ENCODE data around the gene GADL1. TPM values are rescaled to one million over a fixed set of nuclear protein-coding genes. Genes with fewer than 3 reads are reported as not detected.

GADL1 gene
- total and polyA plus RNA-seq, 4 donors = 0.01 to 2.4 (median 0.05) TPM

GRCh38 chr3:30893678-30894325 lies 659 bp downstream of the GADL1 start:
- Histone ChIP-seq H3K27ac (ENCODE audit: low read depth in 1 of 2, low read length in 1 of 2) (no peak overlapping the region), H3K9me3 (ENCODE audit: control insufficient read depth in 4 of 4, insufficient read depth in 3 of 4, low read length in 3 of 4) (no peaks in the 10 kb centered on the region), H3K36me3 (ENCODE audit: control insufficient read depth in 4 of 4, insufficient read depth in 4 of 4, low read length in 4 of 4) (no peaks in the 10 kb centered on the region), H3K27me3 (ENCODE audit: control insufficient read depth in 3 of 3, insufficient read depth in 3 of 3, low read length in 2 of 3) (peaks cover 0 to 30% (median 19%) of the 10 kb centered on the region in 3 donors), H3K4me3 (no peak overlapping the region), H3K9ac (ENCODE audit: insufficient read depth in 1 of 2, low read length in 2 of 2) (no peak overlapping the region), H3K4me1 (ENCODE audit: control insufficient read depth in 5 of 5, insufficient read depth in 5 of 5, low read length in 5 of 5) (peaks cover 0 to 9% (median 0%) of the 10 kb centered on the region in 5 donors)
- 52 to 62% methylated on average over 8 of the region's 8 CpGs for WGBS, 2 donors
- no peak for DNase-seq
- no peak for ATAC-seq (ENCODE audit: insufficient read depth, low FRiP score)
- TF ChIP-seq CTCF (IDR thresholded peaks at IDR 0.05; ENCODE audit: control extremely low read depth, extremely low read depth) = no peak

- no peak for ATAC-seq (ENCODE audit: insufficient read depth, low FRiP score)
- no peaks in the 10 kb centered on the region for H3K9me3 ChIP-seq (ENCODE audit: control insufficient read depth in 4 of 4, insufficient read depth in 3 of 4, low read length in 3 of 4)
- no peak for DNase-seq
- peaks cover 0 to 9% (median 0%) of the 10 kb centered on the region in 5 donors for H3K4me1 ChIP-seq (ENCODE audit: control insufficient read depth in 5 of 5, insufficient read depth in 5 of 5, low read length in 5 of 5)
- peaks cover 0 to 27% (median 17%) of the 10 kb centered on the region in 3 donors for H3K27me3 ChIP-seq (ENCODE audit: control insufficient read depth in 3 of 3, insufficient read depth in 3 of 3, low read length in 2 of 3)
- no peak overlapping the region for H3K4me3 ChIP-seq
- no peak for TF ChIP-seq CTCF (IDR thresholded peaks at IDR 0.05; ENCODE audit: control extremely low read depth, extremely low read depth)
- H3K9ac ChIP-seq (ENCODE audit: insufficient read depth in 1 of 2, low read length in 2 of 2) = no peak overlapping the region
- no peaks in the 10 kb centered on the region for H3K36me3 ChIP-seq (ENCODE audit: control insufficient read depth in 4 of 4, insufficient read depth in 4 of 4, low read length in 4 of 4)
- no peak overlapping the region for H3K27ac ChIP-seq (ENCODE audit: low read depth in 1 of 2, low read length in 1 of 2)
- WGBS, 2 donors = 10 to 33% methylated on average over 1 of the region's 1 CpG
Observed at GRCh38 chr3:30890907-30891306, 3.6 kb downstream of the GADL1 start.

GRCh38 chr3:30886888-30887287 lies 7.6 kb downstream of the GADL1 start:
- peaks cover 0 to 1% (median 0%) of the 10 kb centered on the region in 5 donors for H3K4me1 ChIP-seq (ENCODE audit: control insufficient read depth in 5 of 5, insufficient read depth in 5 of 5, low read length in 5 of 5)
- TF ChIP-seq CTCF (IDR thresholded peaks at IDR 0.05; ENCODE audit: control extremely low read depth, extremely low read depth) = no peak
- DNase-seq = no peak
- no peaks in the 10 kb centered on the region for H3K36me3 ChIP-seq (ENCODE audit: control insufficient read depth in 4 of 4, insufficient read depth in 4 of 4, low read length in 4 of 4)
- no peak overlapping the region for H3K9ac ChIP-seq (ENCODE audit: insufficient read depth in 1 of 2, low read length in 2 of 2)
- no peaks in the 10 kb centered on the region for H3K9me3 ChIP-seq (ENCODE audit: control insufficient read depth in 4 of 4, insufficient read depth in 3 of 4, low read length in 3 of 4)
- WGBS, 2 donors = 80 to 85% methylated on average over 2 of the region's 2 CpGs
- H3K27me3 ChIP-seq (ENCODE audit: control insufficient read depth in 3 of 3, insufficient read depth in 3 of 3, low read length in 2 of 3) = peaks cover 0 to 8% (median 0%) of the 10 kb centered on the region in 3 donors
- H3K4me3 ChIP-seq = no peak overlapping the region
- ATAC-seq (ENCODE audit: insufficient read depth, low FRiP score) = no peak
- H3K27ac ChIP-seq (ENCODE audit: low read depth in 1 of 2, low read length in 1 of 2) = no peak overlapping the region

GRCh38 chr3:30878862-30879261 lies 15.6 kb downstream of the GADL1 start:
- peaks cover 0 to 3% (median 0%) of the 10 kb centered on the region in 4 donors for H3K9me3 ChIP-seq (ENCODE audit: control insufficient read depth in 4 of 4, insufficient read depth in 3 of 4, low read length in 3 of 4)
- H3K27me3 ChIP-seq (ENCODE audit: control insufficient read depth in 3 of 3, insufficient read depth in 3 of 3, low read length in 2 of 3) = no peaks in the 10 kb centered on the region
- TF ChIP-seq CTCF (IDR thresholded peaks at IDR 0.05; ENCODE audit: control extremely low read depth, extremely low read depth) = no peak
- no peak overlapping the region for H3K4me3 ChIP-seq
- DNase-seq (peak in 1 of 3 donors; percentile 30), ATAC-seq (ENCODE audit: insufficient read depth, low FRiP score) (no peak)
- no peaks in the 10 kb centered on the region for H3K36me3 ChIP-seq (ENCODE audit: control insufficient read depth in 4 of 4, insufficient read depth in 4 of 4, low read length in 4 of 4)
- WGBS, 2 donors = 60 to 68% methylated on average over 1 of the region's 1 CpG
- H3K4me1 ChIP-seq (ENCODE audit: control insufficient read depth in 5 of 5, insufficient read depth in 5 of 5, low read length in 5 of 5) = no peaks in the 10 kb centered on the region
- no peak overlapping the region for H3K27ac ChIP-seq (ENCODE audit: low read depth in 1 of 2, low read length in 1 of 2)
- no peak overlapping the region for H3K9ac ChIP-seq (ENCODE audit: insufficient read depth in 1 of 2, low read length in 2 of 2)

Data from lung (tissue), 12 donors.